Measurements from ENCODE around the gene MTRF1L. TPM values are rescaled to one million over a fixed set of nuclear protein-coding genes. Genes with fewer than 3 reads are reported as not detected.
"Not testable (repeated sequence)": the region's sequence is repeated elsewhere in the genome, so short reads cannot be mapped to it uniquely, and the experiment has no call there.

Gene MTRF1L
- total RNA-seq, 1 donor from 2014 or later: 31.4 TPM

GRCh38 chr6:153000243-153000642 is 2.3 kb downstream of the MTRF1L start:
- H3K27ac Mint-ChIP-seq (ENCODE audit: unreplicated experiment): no peak overlapping the region
- TF ChIP-seq, protein P1, sequence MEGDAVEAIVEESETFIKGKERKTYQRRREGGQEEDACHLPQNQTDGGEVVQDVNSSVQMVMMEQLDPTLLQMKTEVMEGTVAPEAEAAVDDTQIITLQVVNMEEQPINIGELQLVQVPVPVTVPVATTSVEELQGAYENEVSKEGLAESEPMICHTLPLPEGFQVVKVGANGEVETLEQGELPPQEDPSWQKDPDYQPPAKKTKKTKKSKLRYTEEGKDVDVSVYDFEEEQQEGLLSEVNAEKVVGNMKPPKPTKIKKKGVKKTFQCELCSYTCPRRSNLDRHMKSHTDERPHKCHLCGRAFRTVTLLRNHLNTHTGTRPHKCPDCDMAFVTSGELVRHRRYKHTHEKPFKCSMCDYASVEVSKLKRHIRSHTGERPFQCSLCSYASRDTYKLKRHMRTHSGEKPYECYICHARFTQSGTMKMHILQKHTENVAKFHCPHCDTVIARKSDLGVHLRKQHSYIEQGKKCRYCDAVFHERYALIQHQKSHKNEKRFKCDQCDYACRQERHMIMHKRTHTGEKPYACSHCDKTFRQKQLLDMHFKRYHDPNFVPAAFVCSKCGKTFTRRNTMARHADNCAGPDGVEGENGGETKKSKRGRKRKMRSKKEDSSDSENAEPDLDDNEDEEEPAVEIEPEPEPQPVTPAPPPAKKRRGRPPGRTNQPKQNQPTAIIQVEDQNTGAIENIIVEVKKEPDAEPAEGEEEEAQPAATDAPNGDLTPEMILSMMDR (IDR thresholded peaks at IDR 0.05; ENCODE audit: partially characterized antibody, unreplicated experiment): no peak
- H3K36me3 Mint-ChIP-seq (ENCODE audit: unreplicated experiment): no peaks in the 10 kb centered on the region
- H3K4me3 Mint-ChIP-seq (ENCODE audit: unreplicated experiment): peak overlapping the region; percentile 13
- H3K4me1 Mint-ChIP-seq (ENCODE audit: low read depth, unreplicated experiment): peaks cover 17% of the 10 kb centered on the region
- peaks cover 11% of the 10 kb centered on the region for H3K27me3 Mint-ChIP-seq (ENCODE audit: unreplicated experiment)
- H3K9me3 Mint-ChIP-seq (ENCODE audit: unreplicated experiment): peaks cover 5% of the 10 kb centered on the region
- DNase-seq: no peak

- H3K9me3 Mint-ChIP-seq (ENCODE audit: unreplicated experiment); DNase-seq; H3K36me3 Mint-ChIP-seq (ENCODE audit: unreplicated experiment); H3K27ac Mint-ChIP-seq (ENCODE audit: unreplicated experiment): not testable (repeated sequence)
- peaks cover 11% of the 10 kb centered on the region for H3K27me3 Mint-ChIP-seq (ENCODE audit: unreplicated experiment)
- peak overlapping the region; percentile 55 for H3K4me3 Mint-ChIP-seq (ENCODE audit: unreplicated experiment)
- peaks cover 17% of the 10 kb centered on the region for H3K4me1 Mint-ChIP-seq (ENCODE audit: low read depth, unreplicated experiment)
Observed at GRCh38 chr6:152999538-152999937, 3.0 kb downstream of the MTRF1L start.

DNA sequence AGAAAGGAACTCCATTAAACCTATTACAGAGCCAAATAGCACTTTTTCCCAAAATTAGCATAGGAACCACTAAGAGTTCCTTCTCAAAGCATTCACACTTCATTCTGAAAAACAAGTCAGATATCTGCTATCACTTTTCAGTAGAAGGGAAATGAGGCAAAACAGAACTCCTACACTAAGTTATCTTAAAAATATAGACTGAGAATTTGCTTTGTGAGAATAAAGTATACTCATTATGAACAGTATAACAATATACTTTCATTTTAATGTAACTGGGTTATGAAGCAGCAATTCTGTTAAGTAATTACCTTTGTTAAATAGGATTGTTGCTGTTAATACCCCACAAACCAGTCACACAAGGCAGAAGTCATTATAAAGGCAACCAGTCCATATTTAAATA is 8.7 kb downstream of the MTRF1L start:
- Mint-ChIP-seq H3K9me3 (ENCODE audit: unreplicated experiment) (no peaks in the 10 kb centered on the region), H3K4me1 (ENCODE audit: low read depth, unreplicated experiment) (no peaks in the 10 kb centered on the region), H3K4me3 (ENCODE audit: unreplicated experiment) (no peak overlapping the region), H3K27me3 (ENCODE audit: unreplicated experiment) (no peaks in the 10 kb centered on the region), H3K36me3 (ENCODE audit: unreplicated experiment) (no peaks in the 10 kb centered on the region), H3K27ac (ENCODE audit: unreplicated experiment) (no peak overlapping the region)
- TF ChIP-seq, protein P1 (IDR thresholded peaks at IDR 0.05; ENCODE audit: partially characterized antibody, unreplicated experiment): no peak
- no peak for DNase-seq

DNA sequence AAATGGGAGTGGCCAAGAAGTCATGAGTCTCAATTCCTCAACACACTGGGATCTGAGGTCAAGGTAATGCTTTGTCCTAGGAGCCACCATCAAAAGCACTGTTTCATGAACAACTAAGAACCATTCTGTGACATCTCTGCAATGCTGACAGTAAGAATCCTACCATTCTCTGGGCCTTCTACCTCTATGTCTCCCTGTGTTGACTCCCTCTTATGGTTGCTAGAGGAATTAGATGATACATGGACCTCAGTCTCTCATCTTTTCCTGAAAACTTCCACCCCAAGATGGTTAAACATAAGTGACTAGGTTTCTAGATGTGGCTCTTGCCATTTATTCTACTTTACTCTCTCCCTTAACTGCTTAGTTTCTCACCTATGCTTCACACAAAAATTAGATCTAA is 9.1 kb downstream of the MTRF1L start:
- Mint-ChIP-seq H3K36me3 (ENCODE audit: unreplicated experiment) (no peaks in the 10 kb centered on the region), H3K27ac (ENCODE audit: unreplicated experiment) (no peak overlapping the region), H3K4me1 (ENCODE audit: low read depth, unreplicated experiment) (no peaks in the 10 kb centered on the region), H3K9me3 (ENCODE audit: unreplicated experiment) (no peaks in the 10 kb centered on the region), H3K4me3 (ENCODE audit: unreplicated experiment) (no peak overlapping the region), H3K27me3 (ENCODE audit: unreplicated experiment) (no peaks in the 10 kb centered on the region)
- no peak for DNase-seq
- TF ChIP-seq, protein P1 (IDR thresholded peaks at IDR 0.05; ENCODE audit: partially characterized antibody, unreplicated experiment): no peak

DNA sequence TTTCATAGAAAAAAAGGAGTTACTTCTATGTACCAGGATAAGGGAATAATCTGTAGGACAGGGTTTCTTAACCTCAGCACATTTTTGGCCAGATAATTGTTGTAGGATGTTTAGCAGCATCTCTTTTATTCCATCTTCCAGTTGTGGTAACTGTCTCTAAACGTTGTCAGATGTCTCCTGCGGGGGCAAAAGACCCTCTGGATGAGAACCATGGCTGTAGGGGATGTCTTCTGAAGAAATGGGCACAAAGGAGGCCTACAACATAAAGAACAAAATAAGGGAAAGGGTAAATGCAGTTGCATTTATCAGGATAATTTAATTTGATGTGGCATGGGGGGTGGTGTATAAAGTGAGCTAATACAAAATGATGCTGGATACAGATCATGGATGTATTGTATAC is 15.5 kb downstream of the MTRF1L start:
- Mint-ChIP-seq H3K27ac (ENCODE audit: unreplicated experiment) (no peak overlapping the region), H3K9me3 (ENCODE audit: unreplicated experiment) (peaks cover 3% of the 10 kb centered on the region), H3K4me1 (ENCODE audit: low read depth, unreplicated experiment) (peaks cover 5% of the 10 kb centered on the region), H3K36me3 (ENCODE audit: unreplicated experiment) (no peaks in the 10 kb centered on the region), H3K27me3 (ENCODE audit: unreplicated experiment) (peaks cover 5% of the 10 kb centered on the region), H3K4me3 (ENCODE audit: unreplicated experiment) (no peak overlapping the region)
- DNase-seq: no peak
- TF ChIP-seq, protein P1 (IDR thresholded peaks at IDR 0.05; ENCODE audit: partially characterized antibody, unreplicated experiment): no peak

- H3K27ac Mint-ChIP-seq (ENCODE audit: unreplicated experiment); DNase-seq; H3K9me3 Mint-ChIP-seq (ENCODE audit: unreplicated experiment); H3K27me3 Mint-ChIP-seq (ENCODE audit: unreplicated experiment); H3K36me3 Mint-ChIP-seq (ENCODE audit: unreplicated experiment): not testable (repeated sequence)
- H3K4me3 Mint-ChIP-seq (ENCODE audit: unreplicated experiment): peak overlapping the region; percentile 99
- H3K4me1 Mint-ChIP-seq (ENCODE audit: low read depth, unreplicated experiment): peaks cover 13% of the 10 kb centered on the region
Observed at GRCh38 chr6:152985300-152985699, 17.2 kb downstream of the MTRF1L start.

All from glutamatergic neuron (in vitro differentiated cells).